OCI-LY7 (cell line): ENCODE results near the gene ID3. TPM values are rescaled to one million over a fixed set of nuclear protein-coding genes. Genes with fewer than 3 reads are reported as not detected.

Experiments used
- BruUV-seq: library from RNA; stranded (reverse); fragments of 400-500 nt; replicated peaks from 2 replicates; lab custom pipeline; 2021; lab: Mats Ljungman, UMichigan
- CTCF ChIA-PET: fragments of 300-600 bp; sonication (Branson Sonifier 250); formaldehyde crosslinking; loops from one replicate; lab custom pipeline; 2022; ENCODE audit warnings: antibody characterized with exemption; ENCODE audit not compliant: unreplicated experiment; lab: Charles Lee
- POLR2A ChIA-PET: fragments of 300-600 bp; sonication (Branson Sonifier 250); formaldehyde crosslinking; loops from one replicate; lab custom pipeline; 2022; ENCODE audit warnings: antibody characterized with exemption; lab: Charles Lee
- DNase-seq: peaks from one replicate; pipeline ENCODE4 v3.0.0-alpha.2; 2015; ENCODE audit warnings: low spot score
- H2AFZ ChIP-seq: fragments of 200-600 bp; sonication (generic), shearing (Covaris generic); 2 replicates; pipeline ENCODE4 v1.6.1; 2014; ENCODE audit warnings: mild to moderate bottlenecking, antibody characterized with exemption, low read length, moderate library complexity
- H3K27ac ChIP-seq: fragments of 200-600 bp; sonication (generic); 2 replicates; pipeline ENCODE4 v1.5.1; 2014; ENCODE audit warnings: mixed run types, low read depth, mild to moderate bottlenecking, moderate library complexity, low read length, inconsistent platforms; ENCODE audit not compliant: poor library complexity, severe bottlenecking
- H3K36me3 ChIP-seq: fragments of 200-600 bp; sonication (generic); 2 replicates; pipeline ENCODE4 v1.6.1; 2014; ENCODE audit warnings: mild to moderate bottlenecking, antibody characterized with exemption, low read length, moderate library complexity, mixed read lengths; ENCODE audit not compliant: insufficient read depth
- H3K4me1 ChIP-seq: fragments of 200-600 bp; sonication (generic); 2 replicates; pipeline ENCODE4 v1.5.1; 2014; ENCODE audit warnings: mild to moderate bottlenecking, low read length; ENCODE audit not compliant: insufficient read depth, poor library complexity, severe bottlenecking
- H3K4me2 ChIP-seq: fragments of 200-600 bp; sonication (generic); 2 replicates; pipeline ENCODE4 v1.6.1; 2014; ENCODE audit warnings: mild to moderate bottlenecking, low read length
- H3K4me3 ChIP-seq: fragments of 200-600 bp; sonication (generic); 2 replicates; pipeline ENCODE4 v1.5.1; 2014; ENCODE audit warnings: mild to moderate bottlenecking, low read depth, low read length; ENCODE audit not compliant: poor library complexity, severe bottlenecking
- H3K79me2 ChIP-seq: fragments of 200-600 bp; sonication (generic); 2 replicates; pipeline ENCODE4 v1.6.1; 2016; ENCODE audit warnings: low read depth, mild to moderate bottlenecking, low read length, moderate library complexity, mixed read lengths; ENCODE audit not compliant: insufficient read depth
- H3K9me2 ChIP-seq: fragments of 200-600 bp; sonication (generic); 2 replicates; pipeline ENCODE4 v1.6.1; 2016; ENCODE audit warnings: mild to moderate bottlenecking, low read length, mixed read lengths; ENCODE audit not compliant: insufficient read depth
- H3K9me3 ChIP-seq: fragments of 200-600 bp; sonication (generic); 2 replicates; pipeline ENCODE4 v1.6.1; 2014; ENCODE audit warnings: mild to moderate bottlenecking, mixed run types, low read length, mixed read lengths
- H4K20me1 ChIP-seq: fragments of 200-600 bp; sonication (generic); 2 replicates; pipeline ENCODE4 v1.6.1; 2014; ENCODE audit warnings: mild to moderate bottlenecking, antibody characterized with exemption, low read length, moderate library complexity, mixed read lengths; ENCODE audit not compliant: insufficient read depth
- CTCF ChIP-seq: fragments of 200-600 bp; sonication (generic); conservative IDR thresholded peaks from 2 replicates; pipeline ENCODE4 v1.5.1; 2014; ENCODE audit warnings: mild to moderate bottlenecking, antibody characterized with exemption, low read length, moderate library complexity, mixed read lengths
- EZH2phosphoT487 ChIP-seq: fragments of 200-600 bp; sonication (generic); IDR thresholded peaks from 2 replicates; pipeline ENCODE4 v1.6.1; 2018; ENCODE audit warnings: low read depth, borderline replicate concordance, mild to moderate bottlenecking, mixed run types, antibody characterized with exemption, low read length, moderate library complexity, mixed read lengths
- intact Hi-C: fragments of 100-400 bp; cut with micrococcal nuclease; formaldehyde crosslinking; loops from one replicate; pipeline ENCODE4 v1.10.0; 2022; ENCODE audit not compliant: unreplicated experiment
- total RNA-seq, 2 experiments: library from RNA; depleted of rRNA in 1 of 2; stranded (reverse); fragments of >200 nt in 1 of 2; shearing (Covaris generic) in 1 of 2; gene quantifications; 2 replicates each; pipeline ENCODE4 v1.2.3, GENCODE V29; 2014 to 2022

The ID3 gene
- total RNA-seq, 2 experiments from 2014 or later, result 629 to 1,658 TPM

GRCh38 chr1:23576338-23577055 is 17.2 kb upstream of the ID3 start:
- Histone ChIP-seq H3K9me3 (no peaks in the 10 kb centered on the region), H3K27ac (peak overlapping the region; percentile 97), H4K20me1 (no peaks in the 10 kb centered on the region), H2AFZ (no peak overlapping the region), H3K36me3 (no peaks in the 10 kb centered on the region), H3K4me3 (peak overlapping the region; percentile 69), H3K4me1 (peaks cover 97% of the 10 kb centered on the region), H3K79me2 (peaks cover 35% of the 10 kb centered on the region; the same call in 1 of the 2 replicates), H3K4me2 (peak overlapping the region; percentile 95), H3K9me2 (no peaks in the 10 kb centered on the region)
- TF ChIP-seq CTCF (peak; percentile 34; the same call in 1 of the 2 replicates), EZH2phosphoT487 (no peak)
- POLR2A ChIA-PET, result interaction anchor here (0.6 to 12.3 kb wide), 25 partner anchors 9 to 1170 kb away, joined by 3 to 261 read pairs (median 6); partner anchors contain the start of genes E2F2 and ID3
- DNase-seq, result peak; percentile 57
- CTCF ChIA-PET, result interaction anchor here (0.7 to 3.2 kb wide), 13 partner anchors 15 to 61 kb away, joined by 3 to 11 read pairs (median 3); no protein-coding TSS in a partner anchor
- BruUV-seq, result no TSS peak
- intact Hi-C loops, result loop anchor here (1.0 kb wide), 2 partner anchors 17 to 37 kb away; partner anchors contain the start of gene ID3

- ChIA-PET POLR2A (interaction anchor here (0.6 to 12.3 kb wide), 14 partner anchors 16 to 356 kb away, joined by 3 to 261 read pairs (median 9); partner anchors contain the start of gene ID3), CTCF (interaction anchor here (0.6 to 3.2 kb wide), 8 partner anchors 9 to 96 kb away, joined by 3 to 8 read pairs (median 4); no protein-coding TSS in a partner anchor)
- intact Hi-C loops, result no loop called here
- DNase-seq, result peak; percentile 61
- TF ChIP-seq CTCF, result no peak
- no peak for TF ChIP-seq EZH2phosphoT487
- Histone ChIP-seq H2AFZ (no peak overlapping the region), H3K4me2 (peak overlapping the region; percentile 95), H3K4me1 (peaks cover 94% of the 10 kb centered on the region), H3K79me2 (peaks cover 35% of the 10 kb centered on the region; the same call in 1 of the 2 replicates), H3K4me3 (peak overlapping the region; percentile 69), H3K27ac (peak overlapping the region; percentile 97), H3K36me3 (no peaks in the 10 kb centered on the region), H3K9me3 (no peaks in the 10 kb centered on the region), H4K20me1 (no peaks in the 10 kb centered on the region), H3K9me2 (no peaks in the 10 kb centered on the region)
- BruUV-seq, result no TSS peak
Measured at GRCh38 chr1:23575226-23575810, 16.0 kb upstream of the ID3 start.
